SU-DHL-6 (cell line): ENCODE results near the gene MPRIP.

Experiments
- H2AFZ ChIP-seq: fragments of 200-600 bp; sonication (generic); 2 replicates; pipeline ENCODE4 v1.6.1; 2014; ENCODE audit warnings: low read depth, mild to moderate bottlenecking, moderate library complexity, mixed read lengths, antibody characterized with exemption, low read length; ENCODE audit not compliant: severe bottlenecking
- H3F3A ChIP-seq: fragments of 200-600 bp; shearing (Covaris generic); 2 replicates; pipeline ENCODE4 v1.6.0; 2016; ENCODE audit warnings: antibody characterized with exemption, mild to moderate bottlenecking; ENCODE audit not compliant: insufficient read depth
- H3K27ac ChIP-seq: fragments of 200-600 bp; sonication (generic); 2 replicates; pipeline ENCODE4 v1.5.1; 2016; ENCODE audit warnings: low read depth, mild to moderate bottlenecking, low read length, moderate library complexity, mixed read lengths
- H3K27me3 ChIP-seq: fragments of 200-600 bp; sonication (generic), shearing (Covaris generic); 2 replicates; pipeline ENCODE4 v1.6.0; 2014; ENCODE audit warnings: mild to moderate bottlenecking, low read length
- H3K36me3 ChIP-seq: fragments of 200-600 bp; sonication (generic); 2 replicates; pipeline ENCODE4 v1.6.1; 2014; ENCODE audit warnings: mild to moderate bottlenecking, low read length, mixed read lengths
- H3K4me2 ChIP-seq: fragments of 300-600, 200-600 bp; shearing (Covaris generic), sonication (generic); 2 replicates; pipeline ENCODE4 v1.6.0; 2014; ENCODE audit warnings: low read length, low read depth, mild to moderate bottlenecking; ENCODE audit not compliant: poor library complexity, severe bottlenecking
- H3K4me3 ChIP-seq: fragments of 200-600 bp; sonication (generic); 2 replicates; pipeline ENCODE4 v1.5.1; 2014; ENCODE audit warnings: antibody characterized with exemption, low read length, mild to moderate bottlenecking, mixed read lengths; ENCODE audit not compliant: insufficient read depth, poor library complexity, severe bottlenecking
- H3K79me2 ChIP-seq: fragments of 200-600 bp; sonication (generic); 2 replicates; pipeline ENCODE4 v1.6.1; 2014; ENCODE audit warnings: mild to moderate bottlenecking, low read length, moderate library complexity; ENCODE audit not compliant: insufficient read depth
- H3K9ac ChIP-seq: fragments of 200-600 bp; sonication (generic); 2 replicates; pipeline ENCODE4 v1.7.0; 2014; ENCODE audit warnings: mild to moderate bottlenecking, low read length
- H3K9me2 ChIP-seq: fragments of 200-600 bp; sonication (generic); replicated peaks from 2 replicates; pipeline ENCODE4 v1.6.1; 2014; ENCODE audit warnings: low read length; ENCODE audit not compliant: insufficient read depth
- H3K9me3 ChIP-seq: fragments of 200-600 bp; sonication (generic); 2 replicates; pipeline ENCODE4 v1.6.1; 2014; ENCODE audit warnings: low read length, mixed read lengths; ENCODE audit not compliant: insufficient read depth
- H4K20me1 ChIP-seq: fragments of 200-600 bp; sonication (generic); 2 replicates; pipeline ENCODE4 v1.6.1; 2014; ENCODE audit warnings: low read depth, mild to moderate bottlenecking, antibody characterized with exemption, low read length, moderate library complexity, mixed read lengths
- CTCF ChIP-seq: fragments of 200-600 bp; sonication (generic); IDR thresholded peaks from one replicate; pipeline ENCODE4 v1.5.1; 2017; ENCODE audit warnings: antibody characterized with exemption, mild to moderate bottlenecking, low read length, moderate library complexity; ENCODE audit not compliant: insufficient read depth, poor library complexity, severe bottlenecking
- EZH2phosphoT487 ChIP-seq: fragments of 200-600 bp; sonication (generic), shearing (Covaris generic); conservative IDR thresholded peaks from 2 replicates; pipeline ENCODE4 v1.6.1; 2018; ENCODE audit warnings: mild to moderate bottlenecking, antibody characterized with exemption, low read length, moderate library complexity, mixed read lengths

MPRIP gene

GRCh38 chr17:17226451-17227265 lies 184.4 kb downstream of the MPRIP start:
- Histone ChIP-seq H3K79me2 (no peaks in the 10 kb centered on the region), H4K20me1 (no peaks in the 10 kb centered on the region), H3K27me3 (no peaks in the 10 kb centered on the region), H3K9me3 (no peaks in the 10 kb centered on the region), H3K9me2 (no peaks in the 10 kb centered on the region), H3K27ac (no peak overlapping the region), H2AFZ (no peak overlapping the region), H3K4me3 (no peak overlapping the region), H3F3A (no peaks in the 10 kb centered on the region), H3K4me2 (no peak overlapping the region), H3K36me3 (no peaks in the 10 kb centered on the region; the same call in 1 of the 2 replicates), H3K9ac (no peak overlapping the region)
- TF ChIP-seq CTCF = no peak

DNA sequence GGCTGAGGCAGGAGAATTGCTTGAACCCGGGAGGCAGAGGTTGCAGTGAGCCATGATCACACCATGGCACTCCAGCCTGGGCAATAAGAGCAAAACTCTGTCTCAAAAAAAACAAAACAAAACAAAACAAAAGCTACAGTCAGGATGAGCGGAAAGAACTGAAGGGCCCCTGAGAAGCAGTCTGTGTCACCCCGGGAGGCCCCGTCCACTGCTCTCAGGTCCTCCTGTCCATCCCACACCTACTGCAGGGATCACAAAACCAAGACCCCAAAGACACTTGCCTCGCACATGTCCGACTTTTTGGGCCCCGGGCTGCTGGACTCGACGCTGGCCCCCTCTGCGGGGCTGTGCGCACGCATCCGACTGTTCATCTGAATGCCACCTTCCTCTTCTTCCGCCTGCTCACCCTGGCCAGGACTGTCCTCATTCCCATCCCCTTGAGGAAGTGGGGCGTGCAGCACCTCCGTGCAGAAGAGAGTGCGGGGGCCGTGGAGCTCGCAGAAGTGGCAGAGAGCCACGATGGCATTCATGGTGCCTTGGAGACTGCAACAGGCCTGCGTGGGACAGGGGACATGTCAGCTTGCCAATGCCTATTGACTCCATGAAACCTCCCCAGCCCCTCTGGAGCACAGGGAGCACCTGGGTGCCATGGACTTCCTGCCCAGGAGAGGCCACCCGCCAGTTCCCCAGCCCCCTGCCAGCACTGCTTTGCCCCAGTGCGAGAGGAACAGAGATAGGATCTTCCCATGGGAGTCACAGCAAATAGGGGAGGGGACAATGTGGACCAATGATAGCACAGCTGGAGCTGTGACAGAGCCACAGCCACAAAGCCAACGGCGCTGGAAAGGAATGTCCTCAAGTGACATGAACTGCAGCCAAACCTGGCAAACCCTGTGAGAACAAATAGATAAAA lies 185.6 kb downstream of the MPRIP start:
- H3K27me3 ChIP-seq = no peaks in the 10 kb centered on the region
- H3K4me2 ChIP-seq = no peak overlapping the region
- H3F3A ChIP-seq = no peaks in the 10 kb centered on the region
- no peaks in the 10 kb centered on the region for H3K9me2 ChIP-seq
- H3K9ac ChIP-seq = no peak overlapping the region
- H2AFZ ChIP-seq = no peak overlapping the region
- no peaks in the 10 kb centered on the region; the same call in 1 of the 2 replicates for H3K36me3 ChIP-seq
- no peaks in the 10 kb centered on the region; the same call in 1 of the 2 replicates for H3K79me2 ChIP-seq
- H3K27ac ChIP-seq = no peak overlapping the region
- H3K4me3 ChIP-seq = no peak overlapping the region
- no peaks in the 10 kb centered on the region for H3K9me3 ChIP-seq
- TF ChIP-seq CTCF = no peak
- TF ChIP-seq EZH2phosphoT487 = no peak
- H4K20me1 ChIP-seq = no peaks in the 10 kb centered on the region

- H3K27ac ChIP-seq = no peak overlapping the region
- no peak overlapping the region for H3K4me2 ChIP-seq
- H3K36me3 ChIP-seq = no peaks in the 10 kb centered on the region; the same call in 1 of the 2 replicates
- no peaks in the 10 kb centered on the region for H3F3A ChIP-seq
- no peak overlapping the region for H3K4me3 ChIP-seq
- H3K79me2 ChIP-seq = no peaks in the 10 kb centered on the region; the same call in 1 of the 2 replicates
- H3K9me2 ChIP-seq = no peaks in the 10 kb centered on the region
- no peak overlapping the region for H2AFZ ChIP-seq
- no peaks in the 10 kb centered on the region for H3K9me3 ChIP-seq
- no peaks in the 10 kb centered on the region for H4K20me1 ChIP-seq
- H3K27me3 ChIP-seq = no peaks in the 10 kb centered on the region
- H3K9ac ChIP-seq = no peak overlapping the region
- no peak for TF ChIP-seq CTCF
- TF ChIP-seq EZH2phosphoT487 = no peak
Measured at GRCh38 chr17:17228521-17229279, 186.4 kb downstream of the MPRIP start.
